H4 (cell line): ENCODE results near the gene TEX38. TPM values are rescaled to one million over a fixed set of nuclear protein-coding genes. Genes with fewer than 3 reads are reported as not detected.

Experiments used
- total RNA-seq: library from RNA; depleted of rRNA; stranded (reverse); fragments of >200 nt; shearing (Covaris generic); gene quantifications from 2 replicates; pipeline ENCODE4 v1.2.3, GENCODE V29; 2014; rRNA removed

Gene TEX38
- total RNA-seq, 1 experiment from 2014 or later = not detected

Other genes starting within 250 kb of the TEX38 start
- 0.37 TPM in 2 replicates for gene DMBX1, start 182.0 kb upstream of the TEX38 start, total RNA-seq
- gene KNCN, start 120.2 kb upstream of the TEX38 start, total RNA-seq = not detected in 2 replicates
- gene MKNK1, start 67.6 kb upstream of the TEX38 start, total RNA-seq = 21.8 and 23.2 TPM in 2 replicates
- gene MOB3C, start 55.0 kb upstream of the TEX38 start, total RNA-seq = 4.3 and 6.6 TPM in 2 replicates
- gene ATPAF1, start 3.5 kb upstream of the TEX38 start, total RNA-seq = 73.0 and 82.3 TPM in 2 replicates
- 54.2 and 76.6 TPM in 2 replicates for gene EFCAB14, start 47.3 kb downstream of the TEX38 start, total RNA-seq
- gene CYP4B1, start 127.2 kb downstream of the TEX38 start, total RNA-seq = not detected in 2 replicates